MCF 10A (cell line): Measurements from ENCODE around the gene ZNF14. TPM values are rescaled to one million over a fixed set of nuclear protein-coding genes. Genes with fewer than 3 reads are reported as not detected.

Experiments used
- total RNA-seq: library from RNA; stranded (reverse); gene quantifications from 2 replicates; pipeline ENCODE4 v1.2.3, GENCODE V29; 2022

The ZNF14 gene
- total RNA-seq, 1 experiment from 2014 or later = 3.5 TPM

Other genes starting within 250 kb of the ZNF14 start
- gene TSSK6, start 217.6 kb downstream of the ZNF14 start, total RNA-seq = 4.8 and 6.6 TPM in 2 replicates
- 354 and 393 TPM in 2 replicates for gene NDUFA13, start 216.9 kb downstream of the ZNF14 start, total RNA-seq
- gene YJEFN3, start 204.2 kb downstream of the ZNF14 start, total RNA-seq = 11.9 and 21.7 TPM in 2 replicates
- gene CILP2, start 194.8 kb downstream of the ZNF14 start, total RNA-seq = 0.12 and 0.29 TPM in 2 replicates
- gene PBX4, start 114.4 kb downstream of the ZNF14 start, total RNA-seq = 0.30 TPM in 1 of 2 replicates, not detected in the other
- 15.5 and 17.4 TPM in 2 replicates for gene LPAR2, start 104.9 kb downstream of the ZNF14 start, total RNA-seq
- 9.1 and 10.1 TPM in 2 replicates for gene GMIP, start 89.5 kb downstream of the ZNF14 start, total RNA-seq
- 63.9 and 67.2 TPM in 2 replicates for gene ATP13A1, start 69.4 kb downstream of the ZNF14 start, total RNA-seq
- gene ZNF101, start 64.3 kb downstream of the ZNF14 start, total RNA-seq = 8.6 and 9.2 TPM in 2 replicates
- 2.5 and 2.6 TPM in 2 replicates for gene ZNF506, start 88.6 kb upstream of the ZNF14 start, total RNA-seq
- 1.4 and 1.8 TPM in 2 replicates for gene ZNF253, start 132.8 kb upstream of the ZNF14 start, total RNA-seq
- 1.1 and 1.4 TPM in 2 replicates for gene ZNF93, start 167.8 kb upstream of the ZNF14 start, total RNA-seq